ENCODE measurements around the gene SLC6A15. TPM values are rescaled to one million over a fixed set of nuclear protein-coding genes. Genes with fewer than 3 reads are reported as not detected.
A peak's percentile ranks its signal among the peaks of the same experiment; 100 is the strongest.

The SLC6A15 gene
- total RNA-seq, 2 experiments from 2014 or later, result 0.30 TPM; not detected in 1

DNA sequence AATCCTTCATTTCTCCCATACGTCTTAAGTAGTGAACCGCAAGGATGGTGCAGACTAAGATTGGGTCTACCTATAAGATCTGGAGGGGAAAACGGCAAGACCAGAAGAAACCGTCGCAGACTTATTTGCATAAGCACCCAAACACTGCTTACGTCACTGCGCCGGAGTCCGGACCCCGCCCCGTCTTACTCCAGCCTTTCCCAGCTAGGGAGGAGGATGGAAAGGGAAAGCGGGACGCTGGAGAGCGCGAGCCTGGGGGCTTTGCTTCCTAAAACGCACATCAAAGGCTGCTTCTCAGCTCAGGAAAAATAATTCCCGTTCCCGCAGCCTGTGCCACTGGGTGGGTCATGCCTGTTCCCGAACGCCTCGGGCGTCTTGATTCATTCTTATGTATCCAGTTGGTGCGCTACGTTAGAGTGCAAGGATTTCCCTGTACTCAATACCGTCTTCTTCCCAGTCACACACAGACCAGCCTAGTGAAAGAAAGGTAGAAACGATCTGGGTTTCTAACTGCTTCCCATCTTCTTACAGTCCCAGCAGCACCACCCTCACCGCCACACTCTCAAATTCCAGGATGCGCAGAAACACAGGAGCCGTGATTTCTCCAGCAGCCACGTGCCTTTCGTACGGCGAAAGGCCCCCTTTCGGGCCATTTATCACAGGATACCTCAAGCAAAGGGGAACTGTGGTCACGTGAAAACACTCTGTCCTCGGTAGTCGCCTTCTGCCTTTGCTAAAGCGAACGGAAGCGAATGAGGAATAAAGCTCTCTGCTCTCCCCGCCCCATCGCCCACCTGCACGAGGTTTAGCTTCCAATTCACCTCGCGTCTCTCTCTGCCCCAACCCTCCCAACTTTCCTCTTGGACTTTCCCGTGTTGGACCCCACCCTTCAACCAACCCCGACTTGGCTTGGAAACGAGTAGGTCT, 1.1 kb downstream of the SLC6A15 start:
- Mint-ChIP-seq H3K27ac (no peak overlapping the region), H3K36me3 (ENCODE audit: low read depth) (no peaks in the 10 kb centered on the region), H3K9me3 (no peaks in the 10 kb centered on the region), H3K4me1 (ENCODE audit: low read depth) (peaks cover 10% of the 10 kb centered on the region), H3K27me3 (ENCODE audit: low read depth) (peaks cover 37% of the 10 kb centered on the region), H3K4me3 (peak overlapping the region; percentile 45)
- peak; percentile 5 for DNase-seq
- CTCF ChIA-PET, result interaction anchor here (0.6 to 1.6 kb wide), 2 partner anchors 118 to 168 kb away, joined by 3 to 4 read pairs; no protein-coding TSS in a partner anchor
- intact Hi-C loops (cut with micrococcal nuclease), result no loop called here

DNA sequence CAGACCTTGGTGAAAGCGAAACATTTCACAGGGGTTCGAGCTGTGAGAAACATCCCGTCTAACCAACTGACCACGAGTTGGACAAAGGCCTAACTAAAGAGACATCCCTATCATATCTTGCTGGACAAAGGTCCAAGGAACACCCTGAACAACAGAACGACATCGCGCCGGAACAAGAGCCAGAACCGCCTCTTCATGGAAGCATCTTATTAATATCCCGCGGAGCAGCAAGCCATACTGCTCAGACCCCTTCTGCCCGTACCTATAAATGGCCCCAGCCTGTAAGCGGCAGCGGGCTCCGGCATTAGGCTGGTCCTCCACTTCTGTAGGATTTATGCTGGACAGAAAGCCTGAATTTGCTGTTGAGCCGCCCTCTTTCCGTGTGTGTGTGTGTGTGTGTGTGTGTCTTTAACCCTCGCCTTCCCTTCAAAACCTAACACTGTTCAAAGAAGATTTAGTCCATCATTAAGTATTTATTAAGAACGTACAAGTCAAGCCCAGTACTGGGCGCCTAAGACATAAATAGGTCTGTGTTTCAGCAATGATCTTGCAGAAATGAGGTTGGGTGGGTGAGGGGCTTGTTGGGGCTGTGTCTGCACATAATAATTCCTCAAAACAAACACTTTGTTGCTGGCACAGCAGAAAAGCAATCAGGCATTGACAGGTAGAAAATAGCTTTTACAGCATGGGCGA, 1.9 kb downstream of the SLC6A15 start:
- Mint-ChIP-seq H3K4me1 (ENCODE audit: low read depth) (peaks cover 10% of the 10 kb centered on the region), H3K4me3 (peak overlapping the region; percentile 45), H3K36me3 (ENCODE audit: low read depth) (no peaks in the 10 kb centered on the region), H3K27me3 (ENCODE audit: low read depth) (peaks cover 37% of the 10 kb centered on the region), H3K9me3 (no peaks in the 10 kb centered on the region), H3K27ac (no peak overlapping the region)
- CTCF ChIA-PET, result no interaction called here
- intact Hi-C loops (cut with micrococcal nuclease), result no loop called here
- no peak for DNase-seq

DNA sequence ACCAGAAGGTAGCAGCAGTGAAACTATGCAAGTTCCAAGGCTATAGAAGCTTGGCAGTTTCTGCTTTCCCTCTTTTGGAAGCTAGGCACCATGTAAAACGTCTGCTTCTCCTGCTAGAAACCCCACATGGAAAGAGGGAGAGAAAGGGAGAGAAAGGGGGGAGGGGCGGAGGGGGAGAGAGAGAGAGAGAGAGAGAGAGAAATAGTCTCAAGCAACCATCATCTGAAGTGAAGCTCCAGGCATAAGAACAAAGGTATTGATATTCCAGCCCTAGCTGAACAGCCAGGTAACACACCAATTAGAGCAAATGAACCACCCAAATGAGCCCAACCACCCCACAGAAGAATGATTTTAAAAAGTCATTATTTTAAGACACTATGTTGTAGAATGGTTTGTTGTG, 8.5 kb downstream of the SLC6A15 start:
- intact Hi-C loops (cut with micrococcal nuclease), result no loop called here
- H3K4me1 Mint-ChIP-seq (ENCODE audit: low read depth), result no peaks in the 10 kb centered on the region
- CTCF ChIA-PET, result no interaction called here
- H3K27ac Mint-ChIP-seq, result no peak overlapping the region
- no peaks in the 10 kb centered on the region for H3K36me3 Mint-ChIP-seq (ENCODE audit: low read depth)
- no peaks in the 10 kb centered on the region for H3K9me3 Mint-ChIP-seq
- DNase-seq, result no peak
- H3K4me3 Mint-ChIP-seq, result no peak overlapping the region
- peaks cover 2% of the 10 kb centered on the region for H3K27me3 Mint-ChIP-seq (ENCODE audit: low read depth)

DNA sequence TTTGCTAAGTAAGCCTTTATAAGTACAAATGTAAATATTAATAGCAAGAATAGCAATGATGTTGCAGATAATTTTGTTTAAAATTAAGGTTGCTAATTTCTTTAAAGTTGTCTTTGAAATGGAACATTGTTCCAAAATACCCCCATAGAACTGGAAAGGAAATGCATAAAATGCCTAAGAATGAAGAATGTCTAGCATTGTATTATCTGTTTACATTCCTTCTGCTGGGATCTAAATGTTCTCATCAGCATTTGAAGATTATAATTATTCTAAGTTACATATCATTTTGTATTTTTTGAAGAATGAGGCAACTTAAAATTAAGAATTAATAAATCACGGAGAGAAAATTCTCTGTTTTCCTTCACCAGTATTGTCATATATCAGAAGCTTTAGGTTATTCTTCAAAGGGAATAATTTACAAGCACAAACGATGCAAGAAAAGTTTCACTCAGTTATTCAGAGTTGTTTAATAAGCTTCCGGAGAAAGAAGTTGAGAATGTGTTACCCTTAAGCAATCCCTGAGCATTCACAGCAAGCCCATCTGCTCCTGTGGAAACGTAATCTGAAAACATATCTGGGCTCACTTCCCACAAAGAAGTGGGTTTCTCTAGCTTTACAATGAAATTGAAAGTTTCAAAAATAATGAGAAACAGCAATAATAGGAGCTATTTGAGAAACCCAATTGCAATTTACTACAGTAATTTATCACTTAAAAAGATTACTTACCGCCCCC, 21.3 kb downstream of the SLC6A15 start:
- Mint-ChIP-seq H3K4me1 (ENCODE audit: low read depth) (no peaks in the 10 kb centered on the region), H3K9me3 (no peaks in the 10 kb centered on the region), H3K36me3 (ENCODE audit: low read depth) (no peaks in the 10 kb centered on the region), H3K27ac (no peak overlapping the region), H3K4me3 (no peak overlapping the region), H3K27me3 (ENCODE audit: low read depth) (peaks cover 4% of the 10 kb centered on the region)
- no peak for DNase-seq
- CTCF ChIA-PET, result no interaction called here
- intact Hi-C loops (cut with micrococcal nuclease), result no loop called here

DNA sequence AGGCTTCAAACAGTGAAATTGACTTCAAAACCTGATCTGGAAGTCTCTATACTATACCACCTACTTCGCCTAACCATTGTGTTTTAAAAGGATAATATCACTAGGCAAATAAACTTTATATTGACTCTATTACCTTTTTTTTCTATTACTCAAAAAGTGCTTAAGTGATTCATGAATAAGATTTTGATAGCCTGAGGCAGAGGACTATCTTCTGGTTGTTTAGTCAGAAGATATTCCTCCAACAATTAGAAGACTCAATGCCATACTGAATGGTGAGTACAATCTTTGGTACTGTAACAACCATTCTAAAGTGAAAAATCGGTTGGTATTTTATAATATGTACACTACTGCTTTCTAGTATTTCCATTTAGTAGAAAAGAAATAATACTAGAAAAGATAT, 22.8 kb downstream of the SLC6A15 start:
- intact Hi-C loops (cut with micrococcal nuclease), result no loop called here
- H3K27me3 Mint-ChIP-seq (ENCODE audit: low read depth), result no peaks in the 10 kb centered on the region
- CTCF ChIA-PET, result no interaction called here
- H3K9me3 Mint-ChIP-seq, result no peaks in the 10 kb centered on the region
- no peak overlapping the region for H3K4me3 Mint-ChIP-seq
- no peaks in the 10 kb centered on the region for H3K4me1 Mint-ChIP-seq (ENCODE audit: low read depth)
- no peak for DNase-seq
- H3K27ac Mint-ChIP-seq, result no peak overlapping the region
- no peaks in the 10 kb centered on the region for H3K36me3 Mint-ChIP-seq (ENCODE audit: low read depth)

DNA sequence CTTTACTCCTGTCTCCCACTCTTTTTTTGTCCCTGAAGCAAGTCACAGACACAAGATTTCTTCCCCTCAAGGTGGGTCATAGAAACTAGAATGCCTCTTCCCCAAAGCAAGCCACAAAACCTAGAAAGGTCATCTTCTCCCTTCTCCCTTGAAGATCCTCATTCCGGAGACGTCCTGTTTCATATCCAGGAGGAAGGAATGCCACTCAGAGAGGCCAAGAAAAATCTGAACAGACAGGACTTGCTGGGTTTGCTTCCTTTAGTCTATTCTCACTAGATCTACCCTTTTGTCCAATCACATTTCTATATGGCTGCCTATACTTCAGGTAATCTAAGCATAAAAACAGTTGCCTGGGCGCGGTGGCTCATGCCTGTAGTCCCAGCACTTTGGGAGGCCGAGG, 23.7 kb downstream of the SLC6A15 start:
- CTCF ChIA-PET, result no interaction called here
- intact Hi-C loops (cut with micrococcal nuclease), result no loop called here
- Mint-ChIP-seq H3K27me3 (ENCODE audit: low read depth) (no peaks in the 10 kb centered on the region), H3K36me3 (ENCODE audit: low read depth) (no peaks in the 10 kb centered on the region), H3K4me3 (no peak overlapping the region), H3K27ac (no peak overlapping the region), H3K4me1 (ENCODE audit: low read depth) (no peaks in the 10 kb centered on the region), H3K9me3 (no peaks in the 10 kb centered on the region)
- DNase-seq, result no peak

DNA sequence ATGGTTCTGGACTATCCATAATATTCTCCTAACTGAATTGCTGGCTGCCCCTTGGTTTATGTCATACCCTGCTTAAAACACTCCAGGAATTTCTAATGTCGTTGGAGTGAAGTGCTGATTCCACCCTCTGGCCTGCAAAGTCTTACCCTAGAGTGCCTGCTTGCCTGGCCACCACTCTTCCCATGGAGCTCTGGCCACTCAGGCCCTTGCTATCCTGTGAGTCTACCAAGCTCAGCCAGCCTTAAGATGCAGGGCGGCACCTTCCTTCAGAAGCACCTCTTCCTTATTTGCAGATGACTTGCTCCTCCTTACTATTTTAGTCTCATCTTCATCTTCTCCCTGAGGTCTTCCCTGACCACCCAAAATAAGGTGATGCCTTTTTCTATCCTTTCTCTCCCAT, 35.3 kb downstream of the SLC6A15 start:
- Mint-ChIP-seq H3K4me1 (ENCODE audit: low read depth) (no peaks in the 10 kb centered on the region), H3K27ac (no peak overlapping the region), H3K36me3 (ENCODE audit: low read depth) (no peaks in the 10 kb centered on the region), H3K27me3 (ENCODE audit: low read depth) (no peaks in the 10 kb centered on the region), H3K4me3 (no peak overlapping the region), H3K9me3 (no peaks in the 10 kb centered on the region)
- intact Hi-C loops (cut with micrococcal nuclease), result no loop called here
- no peak for DNase-seq
- CTCF ChIA-PET, result interaction anchor here (0.9 kb wide), 1 partner anchor 152 kb away, joined by 3 read pairs; no protein-coding TSS in a partner anchor

DNA sequence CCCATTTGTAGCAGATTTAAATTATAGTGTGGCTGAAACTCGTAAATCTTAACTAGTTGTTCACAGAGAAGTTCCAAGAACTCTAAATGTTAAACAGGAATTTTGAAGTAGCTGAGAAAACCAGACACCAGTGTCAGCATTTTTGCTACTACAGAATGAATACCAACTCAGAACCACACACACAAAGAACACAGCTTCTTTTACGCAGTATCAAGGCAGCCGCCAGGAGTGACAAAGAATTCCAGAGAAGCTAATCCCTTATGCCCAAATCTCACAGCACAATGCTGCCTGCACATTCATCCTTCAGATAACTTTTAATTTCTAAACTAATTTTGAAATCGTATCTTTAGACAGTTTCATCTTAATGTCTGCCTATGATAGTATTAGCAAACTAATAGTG, 37.4 kb downstream of the SLC6A15 start:
- intact Hi-C loops (cut with micrococcal nuclease), result loop anchor here (2.0 kb wide), 1 partner anchor 998 kb away; no protein-coding TSS in a partner anchor
- DNase-seq, result no peak
- Mint-ChIP-seq H3K4me3 (no peak overlapping the region), H3K27ac (no peak overlapping the region), H3K4me1 (ENCODE audit: low read depth) (no peaks in the 10 kb centered on the region), H3K9me3 (no peaks in the 10 kb centered on the region), H3K36me3 (ENCODE audit: low read depth) (no peaks in the 10 kb centered on the region), H3K27me3 (ENCODE audit: low read depth) (no peaks in the 10 kb centered on the region)
- CTCF ChIA-PET, result interaction anchor here (0.6 to 5.0 kb wide), 11 partner anchors 9 to 1046 kb away, joined by 3 to 39 read pairs (median 5); partner anchors contain the start of genes LRRIQ1 and TSPAN19

DNA sequence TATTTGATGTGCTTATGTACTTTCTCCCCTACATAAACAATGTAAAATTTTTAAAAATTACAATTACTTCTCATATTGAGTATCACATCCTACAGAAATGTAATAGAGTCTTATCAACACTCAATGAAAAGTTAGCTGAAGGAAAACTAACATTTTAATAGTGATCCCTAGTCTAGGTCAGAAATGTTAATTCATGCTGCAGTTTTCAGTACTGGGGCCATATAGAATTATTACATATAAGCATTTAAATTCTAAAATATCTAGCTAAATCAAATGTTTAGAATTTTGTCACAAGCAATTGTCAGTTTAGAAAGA, 37.8 kb downstream of the SLC6A15 start:
- Mint-ChIP-seq H3K27ac (no peak overlapping the region), H3K4me3 (no peak overlapping the region), H3K9me3 (no peaks in the 10 kb centered on the region), H3K27me3 (ENCODE audit: low read depth) (no peaks in the 10 kb centered on the region), H3K4me1 (ENCODE audit: low read depth) (no peaks in the 10 kb centered on the region), H3K36me3 (ENCODE audit: low read depth) (no peaks in the 10 kb centered on the region)
- no peak for DNase-seq
- CTCF ChIA-PET, result interaction anchor here (0.6 to 5.0 kb wide), 11 partner anchors 9 to 1046 kb away, joined by 3 to 39 read pairs (median 5); partner anchors contain the start of genes LRRIQ1 and TSPAN19
- intact Hi-C loops (cut with micrococcal nuclease), result loop anchor here (1.0 to 2.0 kb wide), 4 partner anchors 155 to 1046 kb away; no protein-coding TSS in a partner anchor

DNA sequence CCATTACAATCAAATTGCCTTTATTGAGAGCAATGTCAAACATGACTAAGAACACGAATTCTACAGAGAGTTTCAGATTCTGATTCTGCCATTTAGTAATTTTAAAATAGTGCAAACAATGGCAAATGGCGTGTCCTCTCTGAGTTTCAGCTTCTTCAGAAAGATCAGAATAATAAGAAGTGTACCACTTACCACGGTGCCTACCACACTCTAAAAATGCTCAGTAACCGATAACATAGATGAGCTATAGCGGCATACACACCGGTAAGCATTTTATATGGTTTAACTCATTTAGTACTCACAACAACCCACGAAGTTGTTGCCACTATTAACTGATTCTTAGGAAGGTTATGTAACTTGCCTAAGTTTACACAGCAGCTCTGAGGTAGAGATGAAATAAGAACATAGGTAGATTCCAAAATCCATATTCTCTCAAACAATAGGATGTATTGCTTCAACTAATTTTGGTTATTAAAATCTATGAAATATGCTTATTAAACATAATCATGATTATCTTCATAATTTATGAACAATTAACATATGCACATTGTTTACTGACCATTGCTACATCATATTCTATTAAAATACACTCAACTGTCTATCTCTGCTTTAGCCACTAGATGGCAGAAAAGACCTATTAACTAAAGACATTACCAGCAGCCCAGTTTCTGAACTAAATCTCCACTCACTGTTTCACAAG, 38.3 kb downstream of the SLC6A15 start:
- Mint-ChIP-seq H3K4me3 (no peak overlapping the region), H3K27ac (no peak overlapping the region), H3K4me1 (ENCODE audit: low read depth) (no peaks in the 10 kb centered on the region), H3K9me3 (no peaks in the 10 kb centered on the region), H3K36me3 (ENCODE audit: low read depth) (no peaks in the 10 kb centered on the region), H3K27me3 (ENCODE audit: low read depth) (no peaks in the 10 kb centered on the region)
- DNase-seq, result no peak
- intact Hi-C loops (cut with micrococcal nuclease), result loop anchor here (1.0 to 2.0 kb wide), 4 partner anchors 155 to 1046 kb away; no protein-coding TSS in a partner anchor
- CTCF ChIA-PET, result interaction anchor here (0.6 to 5.0 kb wide), 11 partner anchors 8 to 1047 kb away, joined by 3 to 39 read pairs (median 5); partner anchors contain the start of genes LRRIQ1 and TSPAN19

DNA sequence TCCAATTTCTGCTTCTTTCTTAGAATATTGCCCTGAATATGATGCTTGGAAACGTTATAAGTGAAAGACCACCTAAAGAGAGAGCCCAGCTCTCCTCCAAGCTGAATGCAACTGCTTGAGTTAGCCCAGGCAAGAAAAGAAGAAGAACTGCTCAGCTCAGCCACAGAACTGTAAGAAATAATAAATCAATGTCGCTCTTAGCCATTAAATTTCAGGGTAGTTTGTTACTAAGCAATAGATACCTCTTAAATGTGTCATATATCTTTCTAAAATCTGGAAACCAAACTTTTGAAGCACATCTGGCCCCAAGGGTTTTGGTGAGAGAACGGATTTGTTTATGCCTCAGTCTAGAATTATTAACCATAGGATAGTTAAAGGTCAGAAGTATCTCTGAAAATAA, 50.4 kb downstream of the SLC6A15 start:
- Mint-ChIP-seq H3K36me3 (ENCODE audit: low read depth) (no peaks in the 10 kb centered on the region), H3K4me1 (ENCODE audit: low read depth) (no peaks in the 10 kb centered on the region), H3K4me3 (no peak overlapping the region), H3K27me3 (ENCODE audit: low read depth) (peaks cover under 1% of the 10 kb centered on the region), H3K9me3 (no peaks in the 10 kb centered on the region), H3K27ac (no peak overlapping the region)
- CTCF ChIA-PET, result no interaction called here
- DNase-seq, result no peak
- intact Hi-C loops (cut with micrococcal nuclease), result no loop called here

DNA sequence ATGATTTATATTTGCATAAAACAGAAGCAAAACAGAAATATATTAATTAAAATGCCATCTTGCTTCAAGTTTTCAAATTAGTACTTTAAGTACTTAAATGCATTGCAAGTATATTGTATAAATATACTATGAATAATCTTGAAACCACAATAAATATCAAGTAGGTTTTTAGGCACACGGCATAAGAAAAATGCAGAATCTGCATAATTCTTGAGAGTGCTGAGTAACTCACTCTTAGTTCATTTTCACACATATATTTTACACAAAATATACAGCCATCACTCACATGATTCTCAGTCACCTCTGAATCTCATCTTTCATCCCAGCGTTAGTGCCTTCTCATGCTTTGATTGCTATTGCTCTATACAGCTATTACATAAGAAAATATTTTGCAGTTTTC, 51.9 kb downstream of the SLC6A15 start:
- intact Hi-C loops (cut with micrococcal nuclease), result no loop called here
- Mint-ChIP-seq H3K4me3 (no peak overlapping the region), H3K36me3 (ENCODE audit: low read depth) (no peaks in the 10 kb centered on the region), H3K9me3 (no peaks in the 10 kb centered on the region), H3K27me3 (ENCODE audit: low read depth) (peaks cover 5% of the 10 kb centered on the region), H3K27ac (no peak overlapping the region), H3K4me1 (ENCODE audit: low read depth) (no peaks in the 10 kb centered on the region)
- DNase-seq, result no peak
- CTCF ChIA-PET, result no interaction called here

All from activated naive CD4-positive, alpha-beta T cell treated with anti-CD3 and anti-CD28 coated beads for 36 hours (primary cell).